Stomach (tissue), 9 donors: ENCODE measurements around the gene TENT5C. TPM values are rescaled to one million over a fixed set of nuclear protein-coding genes. Genes with fewer than 3 reads are reported as not detected.

Experiments used
- DNase-seq, 2 donors: peaks; one replicate each; pipeline versions ENCODE4 v3.0.0 to v3.0.0-alpha.2; 2013 to 2019
- H3K27ac ChIP-seq, 5 donors: fragments of 200-600 bp in 4 of 5; sonication (generic) in 4 of 5; one replicate each; pipeline ENCODE4 v1.5.1; 2013 to 2019; ENCODE audit warnings: mild to moderate bottlenecking in 1 of 5, moderate library complexity in 1 of 5
- H3K27me3 ChIP-seq, 3 donors: fragments of 200-600 bp; sonication (generic); one replicate each; pipeline ENCODE4 v1.5.1; 2017 to 2019; ENCODE audit warnings: mixed run types in 1 of 3
- H3K36me3 ChIP-seq, 4 donors: fragments of 200-600 bp; sonication (generic); 1 replicate in 3 of 4; 2 replicates in 1 of 4; pipeline ENCODE4 v1.5.1; 2016 to 2019
- H3K4me1 ChIP-seq, 4 donors: fragments of 200-600 bp; sonication (generic); one replicate each; pipeline ENCODE4 v1.5.1; 2016 to 2019
- H3K4me3 ChIP-seq, 4 donors: fragments of 200-600 bp; sonication (generic) in 3 of 4; one replicate each; pipeline ENCODE4 v1.5.1; 2016 to 2019; ENCODE audit warnings: mild to moderate bottlenecking in 1 of 4
- H3K9me3 ChIP-seq, 4 donors: fragments of 200-600 bp; sonication (generic); one replicate each; pipeline ENCODE4 v1.5.1; 2016 to 2019
- CTCF ChIP-seq, 7 experiments: fragments of 450-650 bp in 4 of 7; fragments of 200-600 bp in 3 of 7; sonication (generic) in 3 of 7; IDR thresholded peaks; one replicate each; pipeline ENCODE4 v1.5.1; 2016 to 2019; ENCODE audit warnings: antibody characterized with exemption in 7 of 7, control low read depth in 2 of 7, mild to moderate bottlenecking in 1 of 7
- EP300 ChIP-seq: sonication (generic); formaldehyde crosslinking; IDR thresholded peaks from one replicate; pipeline ENCODE4 v1.6.1; 2017; ENCODE audit warnings: antibody characterized with exemption
- POLR2A ChIP-seq, 4 donors: fragments of 450-650 bp; IDR thresholded peaks; one replicate each; pipeline ENCODE4 v1.6.1; 2016; ENCODE audit warnings: antibody characterized with exemption in 4 of 4, control low read depth in 2 of 4, mild to moderate bottlenecking in 1 of 4, moderate library complexity in 1 of 4
- POLR2AphosphoS5 ChIP-seq, 3 donors: sonication (generic); formaldehyde crosslinking; IDR thresholded peaks; one replicate each; pipeline ENCODE4 v1.6.1; 2016; ENCODE audit warnings: antibody characterized with exemption in 3 of 3
- WGBS, 5 donors: extraction: QIAGEN DNeasy Blood & Tissue Kit in 3 of 5; methylation state at CpG; one replicate each; pipeline versions ENCODE4 v1.1.5 to v1.1.7; 2013 to 2018; 5-methylcytosine and 5-hydroxymethylcytosine counted together
- intact Hi-C: fragments of 100-400 bp; cut with DNase I; formaldehyde crosslinking; loops from one replicate; pipeline ENCODE4 v1.15.1; 2023; ENCODE audit warnings: low total_unique reads
- polyA plus RNA-seq, 3 donors: library from polyadenylated mRNA; stranded (reverse); fragments of 200-250 nt; gene quantifications; one replicate each; pipeline ENCODE4 v1.2.3, GENCODE V29; 2013
- total RNA-seq, 5 donors: library from RNA; depleted of rRNA; stranded (reverse); fragments of >200 nt; gene quantifications; one replicate each; pipeline versions ENCODE4 v1.1.0 to v1.2.3, GENCODE V29; 2014 to 2016
- donor health status: healthy with polysubstance abuse.
- donor health status: Bipolar disorder and iron deficiency.
- donor health status: healthy.

Gene TENT5C
- total and polyA plus RNA-seq, 8 donors, result 6.0 to 28.1 (median 11.4) TPM

DNA sequence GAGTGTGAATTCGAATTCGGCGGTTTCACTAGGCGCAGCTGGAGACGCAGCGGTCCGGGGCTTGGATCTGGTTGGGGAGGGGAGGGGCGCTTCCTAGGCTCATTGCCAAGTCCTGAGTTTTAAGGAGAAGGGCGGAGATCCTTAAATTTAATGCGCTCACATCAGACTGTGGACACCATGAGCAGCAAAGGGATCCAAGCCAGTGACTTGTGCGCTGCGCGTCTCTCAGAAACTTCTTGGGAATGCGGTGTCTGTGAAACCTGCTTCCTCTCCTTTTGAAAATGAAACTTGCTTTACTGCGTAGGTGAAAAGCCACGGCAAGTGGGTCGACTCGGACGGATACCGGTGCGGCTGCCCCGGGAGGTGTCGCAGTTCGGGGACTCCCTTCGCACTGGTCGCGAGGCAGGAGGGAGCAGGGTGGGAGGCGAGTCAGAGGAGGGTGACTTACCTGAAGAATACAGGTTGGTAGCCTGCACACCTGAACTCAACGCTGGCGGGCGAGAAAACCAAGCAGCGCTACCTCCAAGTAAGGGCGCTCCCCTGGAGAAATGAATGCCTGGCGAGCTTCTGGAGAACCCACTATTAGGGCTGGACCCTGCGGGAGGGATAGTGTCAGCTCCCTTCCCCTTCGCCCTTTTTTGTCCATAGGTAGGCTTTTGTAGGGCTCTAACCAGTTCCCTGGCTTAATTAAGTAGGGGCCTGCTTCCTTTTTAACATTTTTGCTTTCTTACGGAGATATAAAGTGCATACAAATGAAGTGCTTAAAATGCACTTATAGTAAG lies 992 bp downstream of the TENT5C start:
- peaks cover 13 to 58% (median 50%) of the 10 kb centered on the region in 4 donors for H3K4me1 ChIP-seq
- H3K27ac ChIP-seq, result peak overlapping the region; percentile 86 to 96 (median 91)
- no peaks in the 10 kb centered on the region for H3K36me3 ChIP-seq
- peak; percentile 56 to 83 for DNase-seq
- H3K27me3 ChIP-seq, result no peaks in the 10 kb centered on the region
- H3K4me3 ChIP-seq, result peak overlapping the region; percentile 78 to 90 (median 84)
- intact Hi-C loops, result no loop called here
- WGBS, 5 donors, result 2 to 6% (median 3%) methylated on average over 33 to 37 of the region's 37 CpGs
- no peaks in the 10 kb centered on the region for H3K9me3 ChIP-seq
- TF ChIP-seq POLR2A (IDR thresholded peaks at IDR 0.05) (no peak), EP300 (no peak), POLR2AphosphoS5 (IDR thresholded peaks at IDR 0.05) (peak in 2 of 3 donors; percentile 27 to 46)

DNA sequence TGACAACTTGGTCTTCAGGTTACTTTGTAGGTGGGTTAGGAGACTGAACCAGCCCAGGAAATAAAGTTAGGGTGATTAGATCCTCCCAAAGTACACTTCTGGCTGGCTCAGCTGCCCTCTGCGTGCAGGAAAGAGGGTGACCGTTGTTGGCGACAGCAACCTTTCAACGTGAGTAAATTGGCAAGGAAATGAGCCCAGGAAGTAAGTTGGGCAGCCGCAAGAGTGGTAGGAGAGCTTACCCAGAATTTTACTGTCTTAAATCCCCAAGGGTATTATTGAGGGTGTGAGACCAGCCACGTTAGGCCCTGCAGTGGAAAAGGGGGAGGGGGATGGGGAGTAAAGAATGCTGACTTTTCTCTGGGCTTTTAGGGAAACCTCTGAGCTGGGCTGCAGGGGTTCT lies 1.6 kb downstream of the TENT5C start:
- TF ChIP-seq CTCF (IDR thresholded peaks at IDR 0.05) (no peak), POLR2AphosphoS5 (IDR thresholded peaks at IDR 0.05) (peak in 2 of 3 donors; percentile 61 to 65)
- Histone ChIP-seq H3K27me3 (no peaks in the 10 kb centered on the region), H3K4me3 (peak overlapping the region; percentile 78 to 90 (median 84)), H3K36me3 (no peaks in the 10 kb centered on the region), H3K9me3 (no peaks in the 10 kb centered on the region), H3K4me1 (peaks cover 19 to 65% (median 55%) of the 10 kb centered on the region in 4 donors), H3K27ac (peak overlapping the region; percentile 32 to 96 (median 91))
- DNase-seq, result peak; percentile 72 to 75
- intact Hi-C loops, result no loop called here
- 10 to 22% (median 14%) methylated on average over 6 of the region's 6 CpGs for WGBS, 5 donors

GRCh38 chr1:117608115-117608615 lies 2.3 kb downstream of the TENT5C start:
- 32 to 74% (median 49%) methylated on average over 7 of the region's 7 CpGs for WGBS, 5 donors
- Histone ChIP-seq H3K27me3 (no peaks in the 10 kb centered on the region), H3K4me1 (peaks cover 26 to 71% (median 61%) of the 10 kb centered on the region in 4 donors), H3K9me3 (no peaks in the 10 kb centered on the region), H3K36me3 (no peaks in the 10 kb centered on the region), H3K27ac (peak overlapping the region; percentile 12 to 96 (median 91)), H3K4me3 (peak overlapping the region; percentile 78 to 90 (median 84))
- no peak for TF ChIP-seq POLR2A (IDR thresholded peaks at IDR 0.05)
- TF ChIP-seq POLR2AphosphoS5 (IDR thresholded peaks at IDR 0.05), result no peak
- no peak for TF ChIP-seq CTCF (IDR thresholded peaks at IDR 0.05)
- TF ChIP-seq EP300, result no peak
- intact Hi-C loops, result no loop called here
- peak in 1 of 2 donors; percentile 23 for DNase-seq

DNA sequence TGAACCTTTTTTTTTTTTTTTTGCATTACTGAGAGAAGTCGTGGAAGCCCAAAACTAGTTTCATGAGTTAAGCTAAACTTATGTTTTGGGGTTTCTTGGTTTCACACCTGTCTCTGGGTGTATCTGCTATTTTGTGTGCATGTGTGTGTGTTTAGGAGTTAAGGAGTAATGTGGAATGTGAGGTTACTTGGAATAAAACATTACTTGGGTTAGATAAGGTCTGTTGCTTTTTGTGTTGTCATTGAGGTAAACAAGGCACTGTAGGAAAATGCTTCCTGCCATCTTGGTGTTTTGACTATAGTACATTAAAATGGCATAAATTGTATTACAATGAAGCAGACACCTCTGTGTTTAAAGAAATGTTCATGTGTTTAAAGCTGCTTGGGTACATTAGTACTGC lies 2.9 kb downstream of the TENT5C start:
- Histone ChIP-seq H3K4me1 (peaks cover 30 to 77% (median 67%) of the 10 kb centered on the region in 4 donors), H3K27me3 (no peaks in the 10 kb centered on the region), H3K4me3 (peak overlapping the region; percentile 14 to 90 (median 52)), H3K9me3 (no peaks in the 10 kb centered on the region), H3K27ac (peak overlapping the region in 4 of 5 donors; percentile 47 to 96 (median 91)), H3K36me3 (no peaks in the 10 kb centered on the region)
- no peak for DNase-seq
- 16 to 41% (median 27%) methylated on average over 1 of the region's 1 CpG for WGBS, 5 donors
- TF ChIP-seq POLR2A (IDR thresholded peaks at IDR 0.05) (no peak), CTCF (IDR thresholded peaks at IDR 0.05) (no peak), EP300 (no peak), POLR2AphosphoS5 (IDR thresholded peaks at IDR 0.05) (no peak)
- intact Hi-C loops, result no loop called here
